Measurements from ENCODE around the gene NUP210. TPM values are rescaled to one million over a fixed set of nuclear protein-coding genes. Genes with fewer than 3 reads are reported as not detected.
"Not testable (repeated sequence)": the region's sequence is repeated elsewhere in the genome, so short reads cannot be mapped to it uniquely, and the experiment has no call there.

Gene NUP210
- total RNA-seq, 2 donors from 2014 or later = 2.2 to 2.5 TPM

DNA sequence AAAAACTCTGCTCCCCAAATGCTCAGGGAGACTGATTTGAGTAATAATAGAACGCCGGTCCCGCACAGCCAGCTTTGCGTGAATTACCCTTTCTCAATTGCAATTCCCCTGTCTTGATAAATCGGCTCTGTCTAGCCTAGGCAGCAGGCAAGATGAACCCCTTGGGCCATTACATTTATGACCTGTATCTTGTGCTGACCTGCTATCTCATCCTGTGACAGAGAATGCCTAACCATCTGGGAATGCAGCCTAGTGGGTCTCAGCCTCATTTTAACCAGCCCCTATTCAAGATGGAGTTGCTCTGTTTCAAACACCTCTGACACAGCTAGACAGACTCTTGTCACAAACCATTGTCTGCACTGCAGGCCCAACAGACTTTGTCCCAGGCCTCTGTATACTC is 13.8 kb upstream of the NUP210 start:
- no peak for DNase-seq (ENCODE audit: low spot score)
- intact Hi-C loops (cut with DNase I) = no loop called here

GRCh38 chr3:13432093-13432492 is 12.0 kb upstream of the NUP210 start:
- no peak for DNase-seq (ENCODE audit: low spot score)
- intact Hi-C loops (cut with DNase I) = no loop called here

DNA sequence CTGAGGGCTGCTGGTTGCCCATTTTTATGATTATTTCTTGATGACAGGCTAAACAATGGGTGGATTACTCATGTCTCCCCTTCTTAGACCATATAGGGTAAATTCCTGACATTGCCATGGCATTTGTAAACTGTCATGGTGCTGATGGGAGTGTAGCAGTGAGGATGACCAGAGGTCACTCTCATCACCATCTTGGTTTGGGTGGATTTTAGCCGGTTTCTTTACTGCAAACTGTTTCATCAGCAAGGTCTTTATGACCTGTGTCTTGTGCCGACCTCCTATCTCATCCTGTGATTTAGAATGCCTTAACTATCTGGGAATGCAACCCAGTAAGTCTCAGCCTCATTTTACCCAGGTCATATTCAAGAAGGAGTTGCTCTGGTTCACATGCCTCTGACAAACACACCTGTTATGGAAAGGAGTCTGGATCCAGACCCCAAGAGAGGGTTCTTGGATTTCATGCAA is 10.3 kb upstream of the NUP210 start:
- DNase-seq (ENCODE audit: low spot score); intact Hi-C loops (cut with DNase I): not testable (repeated sequence)

DNA sequence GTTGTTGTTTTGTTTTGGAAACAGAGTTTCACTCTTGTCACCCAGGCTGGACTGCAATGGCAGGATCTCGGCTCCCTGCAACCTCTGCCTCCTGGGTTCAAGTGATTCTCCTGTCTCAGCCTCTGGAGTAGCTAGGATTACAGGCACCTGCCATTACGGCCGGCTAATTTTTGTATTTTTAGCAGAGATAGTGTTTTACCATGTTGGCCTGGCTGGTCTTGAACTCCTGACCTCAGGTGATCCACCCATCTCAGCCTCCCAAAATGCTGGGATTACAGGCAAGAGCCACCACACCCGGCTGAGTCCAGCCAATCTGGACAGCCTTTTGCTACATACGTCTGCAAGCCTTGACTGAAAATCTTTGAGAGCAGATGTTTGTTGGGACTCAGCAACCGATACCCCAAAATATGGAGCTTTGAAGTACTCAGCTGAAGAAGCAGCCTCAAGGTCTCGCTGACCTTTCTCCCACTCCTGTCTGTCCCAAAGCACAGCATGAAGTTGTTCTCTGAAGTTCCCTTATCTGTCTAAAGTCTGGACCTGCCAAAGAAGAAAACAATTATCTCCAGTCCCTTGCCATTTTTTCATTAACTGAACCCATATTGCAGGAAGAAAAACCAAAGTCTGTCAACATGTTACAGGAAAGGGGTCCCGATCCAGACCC is 9.6 kb upstream of the NUP210 start:
- intact Hi-C loops (cut with DNase I) = no loop called here

DNA sequence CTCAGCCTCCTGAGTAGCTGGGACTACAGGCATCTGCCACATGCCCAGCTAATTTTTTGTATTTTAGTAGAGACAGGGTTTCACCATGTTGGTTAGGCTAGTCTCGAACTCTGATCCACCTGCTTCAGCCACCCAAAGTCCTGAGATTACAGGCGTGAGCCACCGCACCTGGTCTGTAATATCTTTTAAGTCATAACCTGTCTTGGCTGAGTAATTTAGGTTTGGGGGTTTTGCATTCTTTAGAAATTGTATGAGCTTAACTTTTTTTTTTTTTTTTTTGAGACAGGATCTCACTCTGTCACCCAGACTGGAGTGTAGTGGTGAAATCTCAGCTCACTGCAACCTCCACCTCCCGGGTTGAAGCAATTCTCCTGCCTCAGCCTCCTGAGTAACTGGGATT is 8.6 kb upstream of the NUP210 start:
- DNase-seq (ENCODE audit: low spot score); intact Hi-C loops (cut with DNase I): not testable (repeated sequence)

More for the DNA sequence above, 9.6 kb upstream of the NUP210 start:
- DNase-seq (ENCODE audit: low spot score) = no peak

GRCh38 chr3:13427662-13428603 is 7.8 kb upstream of the NUP210 start:
- no peak for DNase-seq (ENCODE audit: low spot score)
- intact Hi-C loops (cut with DNase I) = no loop called here

DNA sequence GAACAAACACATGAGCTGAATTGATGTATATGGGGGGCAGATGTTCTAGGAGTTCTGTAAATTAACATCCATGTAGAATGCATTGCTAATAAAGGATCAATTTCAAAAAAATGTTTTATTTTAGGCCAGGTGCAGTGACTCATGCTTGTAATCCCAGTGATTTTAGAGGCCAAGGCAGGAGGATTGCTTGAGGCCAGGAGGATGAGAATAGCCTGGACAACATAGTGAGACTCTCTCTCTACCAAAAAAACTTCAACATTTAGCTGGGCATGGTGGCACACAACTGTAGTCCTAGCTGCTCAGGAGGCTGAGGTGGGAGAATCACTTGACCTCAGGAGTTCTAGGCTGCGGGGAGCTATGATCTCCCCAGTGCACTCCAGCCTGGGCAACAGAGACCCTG is 6.5 kb upstream of the NUP210 start:
- no peak for DNase-seq (ENCODE audit: low spot score)
- intact Hi-C loops (cut with DNase I) = no loop called here

DNA sequence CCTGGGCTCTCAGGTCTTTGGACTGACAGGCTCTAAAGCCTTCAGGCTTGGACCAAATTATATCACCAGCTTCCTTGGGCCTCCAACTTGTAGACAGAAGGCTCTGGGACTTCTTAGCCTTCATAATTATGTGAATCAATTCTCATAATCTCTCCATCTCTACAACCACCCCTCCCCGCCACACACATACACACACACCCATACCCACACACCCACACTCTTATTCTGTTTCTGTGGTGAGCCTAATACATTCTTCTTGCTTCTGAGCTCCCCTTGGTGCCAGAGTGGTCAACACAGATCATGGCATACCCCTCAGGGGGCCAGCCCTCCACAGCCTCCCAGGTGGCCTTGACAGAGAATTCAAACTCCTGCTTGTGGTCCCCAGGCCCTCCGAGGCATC is 5.6 kb upstream of the NUP210 start:
- DNase-seq (ENCODE audit: low spot score) = no peak
- intact Hi-C loops (cut with DNase I) = no loop called here

DNA sequence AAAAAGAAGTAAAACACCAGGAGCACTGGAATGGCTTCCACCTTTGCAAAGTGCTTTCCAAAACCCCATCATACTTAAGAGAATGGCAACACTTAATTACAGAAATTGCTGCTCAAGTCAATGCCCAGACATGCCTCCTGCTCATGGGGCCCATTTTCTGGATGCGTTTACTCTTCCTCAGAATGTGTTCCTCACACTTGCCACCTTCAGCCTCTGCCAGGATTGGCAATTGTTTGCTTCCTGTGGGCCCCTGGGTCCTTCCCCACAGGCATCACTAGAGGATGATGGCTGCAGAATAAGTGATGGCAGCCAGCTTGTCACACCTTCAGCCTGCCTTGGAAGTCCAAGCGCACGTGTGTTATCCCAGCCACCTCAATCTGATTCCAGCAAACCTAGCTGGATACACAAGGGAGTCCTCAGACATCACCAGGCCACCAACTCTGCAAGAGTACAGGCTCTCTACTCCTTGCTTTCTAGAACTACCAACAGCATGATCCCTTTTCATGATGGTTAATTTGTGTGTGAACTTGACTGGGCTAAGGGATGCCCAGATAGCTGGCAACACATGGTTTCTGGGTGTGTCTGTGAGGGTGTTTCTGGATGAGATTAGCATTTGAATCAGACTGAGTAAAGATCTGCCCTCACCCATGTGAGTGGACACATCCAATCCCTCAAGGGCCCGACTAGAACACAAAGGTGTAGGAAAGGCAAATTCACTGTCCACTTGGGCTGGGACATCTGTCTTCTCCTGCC is 4.9 kb upstream of the NUP210 start:
- DNase-seq (ENCODE audit: low spot score) = no peak
- intact Hi-C loops (cut with DNase I) = no loop called here

DNA sequence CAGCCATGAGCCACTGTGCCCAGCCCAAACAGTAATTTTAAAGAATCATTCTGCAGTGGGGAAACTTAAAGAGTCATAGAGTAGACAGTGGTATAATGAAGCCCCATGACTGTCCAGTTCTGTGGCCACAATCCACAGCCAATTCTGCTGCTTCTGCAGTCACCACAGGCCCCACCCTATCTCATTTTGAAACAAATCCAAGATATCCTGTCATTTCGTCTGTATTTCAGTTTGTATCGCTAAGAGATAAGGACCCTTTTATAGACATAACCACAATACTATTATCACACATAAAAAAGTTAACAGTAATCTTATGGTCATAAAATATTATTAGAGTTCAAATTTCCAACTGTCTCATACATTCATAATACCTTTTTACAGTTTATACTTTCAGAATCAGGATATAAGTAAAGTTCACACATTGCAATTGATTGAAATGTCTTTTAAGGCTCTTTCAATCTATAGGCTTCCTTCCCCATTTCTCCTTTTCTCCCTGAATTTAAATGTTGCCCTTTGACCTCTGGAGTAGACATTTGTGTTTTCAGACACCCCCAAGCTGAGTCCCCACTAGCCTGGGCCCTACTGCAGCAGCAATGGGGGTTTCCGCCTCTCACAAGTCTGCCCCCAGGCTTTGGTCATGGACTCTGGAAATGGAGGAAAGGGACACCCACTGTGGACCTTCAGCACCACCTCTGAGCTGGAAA is 4.2 kb upstream of the NUP210 start:
- no peak for DNase-seq (ENCODE audit: low spot score)
- intact Hi-C loops (cut with DNase I) = no loop called here

- intact Hi-C loops (cut with DNase I) = no loop called here
- DNase-seq (ENCODE audit: low spot score) = no peak
Measured at GRCh38 chr3:13420831-13421765, 976 bp upstream of the NUP210 start.

GRCh38 chr3:13419505-13420044 is 547 bp downstream of the NUP210 start:
- no peak for DNase-seq (ENCODE audit: low spot score)
- intact Hi-C loops (cut with DNase I) = no loop called here

DNA sequence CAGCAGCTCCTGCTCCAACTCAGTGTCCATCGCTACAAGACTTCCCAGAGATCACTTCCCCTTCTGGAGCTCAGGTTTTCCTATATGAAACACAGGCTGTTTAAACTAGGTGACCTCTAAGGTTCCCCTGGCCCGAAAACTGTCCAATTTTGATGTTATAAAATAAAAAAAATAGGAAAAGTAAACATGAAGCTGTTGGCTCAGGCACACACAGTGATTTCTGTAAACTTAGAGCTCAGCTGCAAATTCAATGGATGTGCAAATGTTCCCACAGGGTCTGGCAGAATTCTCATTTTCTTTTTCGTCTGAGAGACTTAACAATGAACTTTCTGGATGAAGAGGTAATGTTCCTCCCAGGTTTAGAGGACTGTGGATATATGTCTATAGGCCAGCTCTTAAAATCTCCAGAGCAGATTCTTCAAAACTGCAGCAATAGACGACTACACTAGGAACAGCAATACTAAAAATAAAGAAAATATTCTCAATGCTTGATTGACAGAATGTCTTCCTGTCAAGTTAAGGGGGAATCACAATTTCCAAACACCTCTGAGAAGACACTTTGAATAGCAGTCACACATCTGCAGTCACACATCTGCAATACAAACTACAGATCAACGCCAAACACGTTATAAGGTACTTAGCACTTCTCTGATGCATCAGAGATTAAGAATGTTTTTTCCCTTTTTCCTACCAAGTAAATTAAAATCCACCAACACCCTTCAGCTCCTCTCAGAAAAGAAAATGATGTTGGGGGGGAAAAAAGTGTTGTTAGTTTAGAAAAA is 2.8 kb downstream of the NUP210 start:
- intact Hi-C loops (cut with DNase I) = no loop called here
- DNase-seq (ENCODE audit: low spot score) = no peak

GRCh38 chr3:13415997-13416793 is 3.9 kb downstream of the NUP210 start:
- intact Hi-C loops (cut with DNase I) = no loop called here

DNA sequence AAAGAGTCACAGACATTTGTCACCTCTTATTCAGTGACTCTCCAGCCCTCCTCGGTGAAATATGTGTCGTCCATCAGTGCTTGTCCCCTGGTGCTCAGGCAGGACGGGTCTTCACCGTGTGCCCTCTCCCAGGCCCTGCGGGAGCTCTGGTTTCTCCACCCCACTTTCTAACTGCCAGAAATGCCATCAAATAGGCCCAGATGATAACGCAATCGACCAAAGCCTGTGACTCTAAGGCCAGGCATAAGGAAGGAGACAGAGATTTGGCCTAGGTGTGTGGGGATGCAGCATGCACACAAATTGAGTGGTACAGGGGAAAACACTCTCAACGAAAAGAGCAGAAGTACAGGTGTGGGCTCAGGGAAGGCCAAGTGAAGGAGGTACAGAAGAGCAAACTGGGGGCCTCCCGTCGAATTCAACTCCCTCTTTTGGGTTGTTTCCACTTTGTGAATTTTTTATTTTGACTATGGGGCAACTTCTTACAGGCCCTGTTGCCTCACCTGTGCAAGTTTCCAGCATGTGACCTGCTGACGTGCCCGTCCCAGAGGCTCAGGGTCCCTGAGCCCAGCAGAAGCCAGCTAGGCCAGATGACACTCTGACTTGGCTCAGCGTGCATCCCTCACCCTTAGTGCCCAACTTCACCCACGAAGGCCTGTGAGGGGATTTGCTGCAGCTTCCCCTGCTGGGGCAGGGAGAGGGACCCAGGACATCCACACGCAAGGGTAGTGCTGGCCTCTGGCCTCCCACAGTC is 4.7 kb downstream of the NUP210 start:
- intact Hi-C loops (cut with DNase I) = no loop called here
- DNase-seq (ENCODE audit: low spot score) = no peak

More at GRCh38 chr3:13415997-13416793, 3.9 kb downstream of the NUP210 start:
- DNase-seq (ENCODE audit: low spot score) = no peak
